GM21423 (cell line): ENCODE measurements around the gene CDCA3.
A peak's percentile ranks its signal among the peaks of the same experiment; 100 is the strongest.

ENCODE experiments used
- ATAC-seq: cut with Tn5 transposase; IDR thresholded peaks from one replicate; pipeline ENCODE4 v1.9.1; 2021; ENCODE audit warnings: mild to moderate bottlenecking, moderate library complexity; ENCODE audit not compliant: unreplicated experiment

Gene CDCA3

GRCh38 chr12:6855322-6855721 is 4.2 kb upstream of the CDCA3 start:
- ATAC-seq = no peak

- no peak for ATAC-seq
Measured at GRCh38 chr12:6854036-6854435, 3.0 kb upstream of the CDCA3 start.

GRCh38 chr12:6853626-6854025 is 2.5 kb upstream of the CDCA3 start:
- ATAC-seq = no peak

GRCh38 chr12:6852651-6853354 is 1.7 kb upstream of the CDCA3 start:
- ATAC-seq = no peak

GRCh38 chr12:6851921-6852650 is 1.0 kb upstream of the CDCA3 start, which contains the start of gene USP5:
USP5 (plus strand) TSS chr12:6852150; CDS start chr12:6852180, 30 bp downstream.
- peak; percentile 72 for ATAC-seq

- no peak for ATAC-seq
Measured at GRCh38 chr12:6850796-6851152, 312 bp downstream of the CDCA3 start.

GRCh38 chr12:6849976-6850560 is 1.0 kb downstream of the CDCA3 start:
- no peak for ATAC-seq

GRCh38 chr12:6849427-6849826 is 1.7 kb downstream of the CDCA3 start:
- ATAC-seq = no peak

GRCh38 chr12:6847676-6848075 is 3.4 kb downstream of the CDCA3 start:
- ATAC-seq = no peak

GRCh38 chr12:6846316-6846869 is 4.7 kb downstream of the CDCA3 start:
- ATAC-seq = no peak

- ATAC-seq = no peak
Measured at GRCh38 chr12:6845395-6845794, 5.7 kb downstream of the CDCA3 start.

- no peak for ATAC-seq
Measured at GRCh38 chr12:6843118-6843902, 7.8 kb downstream of the CDCA3 start.

- ATAC-seq = no peak
Measured at GRCh38 chr12:6842075-6842474, 9.0 kb downstream of the CDCA3 start.

- no peak for ATAC-seq
Measured at GRCh38 chr12:6840761-6841515, 10.1 kb downstream of the CDCA3 start, which contains the start of gene GNB3. GNB3 (plus strand) TSS chr12:6840925; CDS start chr12:6841288, 363 bp downstream.

GRCh38 chr12:6840330-6840729 is 10.8 kb downstream of the CDCA3 start:
- no peak for ATAC-seq

- ATAC-seq = peak; percentile 62
Measured at GRCh38 chr12:6839482-6840201, 11.4 kb downstream of the CDCA3 start.

- ATAC-seq = no peak
Measured at GRCh38 chr12:6838854-6839253, 12.2 kb downstream of the CDCA3 start.

GRCh38 chr12:6837370-6838060 is 13.6 kb downstream of the CDCA3 start:
- no peak for ATAC-seq

GRCh38 chr12:6836851-6837250 is 14.2 kb downstream of the CDCA3 start:
- ATAC-seq = no peak
